HG03378 (cell line): ENCODE results near the gene ADNP.
"Not testable (repeated sequence)": the region's sequence is repeated elsewhere in the genome, so short reads cannot be mapped to it uniquely, and the experiment has no call there.

Experiments used
- ATAC-seq: cut with Tn5 transposase; IDR thresholded peaks from one replicate; pipeline ENCODE4 v1.9.1; 2021; ENCODE audit warnings: mild to moderate bottlenecking, moderate library complexity; ENCODE audit not compliant: unreplicated experiment

ADNP gene

DNA sequence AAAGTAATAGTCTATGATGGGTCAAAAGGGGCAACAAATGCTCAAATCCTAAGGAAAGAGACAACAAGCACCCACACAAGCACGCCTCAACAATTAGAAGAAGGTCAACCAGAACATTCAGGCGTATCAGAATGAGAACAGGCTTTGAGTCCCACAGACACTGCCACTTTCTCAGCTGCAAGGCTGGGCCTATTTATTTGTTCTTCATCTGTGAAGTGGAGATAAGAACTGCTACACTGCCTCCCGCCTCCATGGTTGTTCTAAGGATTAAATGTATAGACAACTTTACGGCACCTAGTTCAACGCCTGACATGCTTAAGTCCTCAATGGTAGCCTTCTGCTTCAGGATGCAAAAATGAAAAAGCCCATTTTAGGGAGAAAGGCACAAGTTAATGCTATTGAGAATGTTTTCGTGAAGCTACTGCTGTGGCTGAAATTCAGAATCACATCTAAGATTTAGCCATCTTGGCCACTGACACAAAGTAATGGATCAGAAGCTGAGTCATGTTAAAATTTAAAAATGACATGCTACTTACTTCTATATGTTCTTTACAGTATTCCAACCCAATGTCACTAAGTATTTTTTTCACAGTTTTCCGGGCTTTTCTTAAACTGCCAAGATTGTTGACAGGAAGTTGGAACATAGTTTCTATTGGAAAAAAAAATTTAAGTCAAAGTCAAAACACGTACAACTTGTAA, 27.7 kb downstream of the ADNP start:
- no peak for ATAC-seq

DNA sequence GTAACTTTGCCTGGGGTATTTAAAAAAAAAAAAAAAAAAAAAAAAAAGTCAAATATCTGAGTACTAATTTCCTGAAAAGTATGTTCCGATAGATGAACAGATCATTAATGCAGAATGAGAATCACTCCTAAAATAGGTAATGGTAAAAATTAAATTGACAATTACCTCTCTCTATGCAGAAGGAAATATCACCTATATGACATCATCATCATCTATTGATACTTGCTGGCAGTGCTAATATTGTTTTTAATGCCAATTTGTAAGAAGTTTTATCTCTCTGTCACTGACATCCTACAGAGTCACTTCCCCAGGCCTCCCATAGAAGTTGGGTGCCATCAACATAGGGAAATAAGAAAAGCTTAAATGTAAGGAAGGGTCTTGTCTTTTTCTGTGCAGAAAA, 29.9 kb downstream of the ADNP start:
- no peak for ATAC-seq

DNA sequence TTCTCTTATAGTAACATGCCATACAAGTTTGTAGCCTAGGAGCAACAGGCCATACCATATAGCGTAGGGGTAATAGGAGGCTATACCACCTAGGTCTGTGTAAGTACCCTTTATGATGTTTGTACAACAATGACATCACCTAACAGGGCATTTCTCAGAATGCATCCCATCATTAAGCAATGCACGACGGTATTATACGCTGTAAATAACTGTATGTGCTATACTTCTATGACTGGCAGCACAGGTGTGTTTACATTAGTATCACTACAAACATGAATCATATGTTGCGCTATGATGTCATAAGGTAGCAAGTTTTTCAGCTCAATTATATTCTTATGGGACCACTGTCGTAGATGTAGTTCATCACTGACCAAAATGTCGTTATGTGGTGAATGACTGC, 31.0 kb downstream of the ADNP start:
- ATAC-seq, result no peak

DNA sequence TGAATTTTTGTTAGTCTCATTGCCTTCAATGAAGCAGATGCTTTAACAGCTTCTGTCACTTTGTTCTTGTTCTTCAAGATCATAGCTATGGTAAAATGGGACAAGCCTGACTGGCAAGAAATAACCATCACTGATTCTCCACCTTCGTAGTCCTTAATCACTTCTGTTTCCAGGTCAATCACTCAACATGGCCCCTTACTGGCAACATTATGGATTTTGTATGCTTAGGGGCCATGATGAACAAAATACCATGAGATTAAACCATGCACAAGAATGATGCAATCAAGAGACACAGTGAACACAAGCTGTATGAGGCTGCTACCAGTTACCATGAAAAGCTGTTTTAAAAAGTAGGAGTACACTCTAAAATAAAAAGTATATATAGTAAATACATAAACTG, 32.8 kb downstream of the ADNP start:
- no peak for ATAC-seq

DNA sequence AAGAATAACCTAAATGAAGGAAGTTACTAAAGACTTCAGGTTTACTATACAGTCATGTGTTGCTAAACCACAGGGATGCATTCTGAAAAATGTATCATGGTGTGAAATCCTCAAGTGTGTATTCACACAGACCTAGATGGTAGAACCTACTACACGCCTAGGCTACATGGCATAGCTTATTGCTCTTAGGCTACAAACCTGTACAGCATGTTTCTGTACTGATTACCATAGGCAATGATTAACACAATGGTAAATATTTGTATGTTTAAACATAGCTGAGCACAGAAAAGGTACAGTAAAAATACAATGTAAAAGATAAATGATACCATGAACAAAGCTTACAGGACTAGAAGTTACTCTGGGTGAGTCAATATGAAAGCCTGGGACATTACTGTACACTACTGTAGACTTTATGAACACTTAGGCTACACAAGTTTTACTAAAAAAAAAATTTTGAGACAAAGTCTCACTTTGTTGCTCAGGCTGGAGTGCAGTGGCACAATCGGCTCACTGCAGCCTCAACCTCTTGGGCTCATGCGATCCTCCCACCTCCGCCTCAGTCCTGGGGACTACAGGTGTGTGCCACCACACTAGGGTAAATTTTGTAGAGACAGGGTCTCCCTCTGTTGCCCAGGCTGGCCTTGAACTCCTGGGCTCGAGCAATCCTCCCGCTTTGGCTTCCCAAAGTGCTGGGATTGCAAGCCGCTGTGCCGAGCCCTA, 36.0 kb downstream of the ADNP start:
- no peak for ATAC-seq

DNA sequence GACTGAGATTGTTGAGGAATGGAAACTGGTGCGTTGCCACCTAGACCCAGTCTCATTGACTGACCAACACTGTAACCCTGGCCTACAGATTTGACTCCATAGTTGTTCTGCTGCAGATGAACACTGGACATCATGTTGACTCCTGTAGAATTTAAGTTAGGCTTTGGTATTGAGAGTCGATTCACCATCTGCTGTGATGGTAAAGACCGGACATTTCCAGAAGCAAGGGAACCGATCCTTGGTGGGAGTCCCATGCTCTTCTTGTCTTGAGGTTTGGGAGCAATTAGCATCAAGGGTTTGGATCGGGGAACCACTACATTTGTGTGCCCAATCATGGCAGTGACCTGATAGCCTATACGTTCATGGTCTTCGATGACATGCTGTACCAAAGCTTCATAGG, 37.6 kb downstream of the ADNP start:
- no peak for ATAC-seq

DNA sequence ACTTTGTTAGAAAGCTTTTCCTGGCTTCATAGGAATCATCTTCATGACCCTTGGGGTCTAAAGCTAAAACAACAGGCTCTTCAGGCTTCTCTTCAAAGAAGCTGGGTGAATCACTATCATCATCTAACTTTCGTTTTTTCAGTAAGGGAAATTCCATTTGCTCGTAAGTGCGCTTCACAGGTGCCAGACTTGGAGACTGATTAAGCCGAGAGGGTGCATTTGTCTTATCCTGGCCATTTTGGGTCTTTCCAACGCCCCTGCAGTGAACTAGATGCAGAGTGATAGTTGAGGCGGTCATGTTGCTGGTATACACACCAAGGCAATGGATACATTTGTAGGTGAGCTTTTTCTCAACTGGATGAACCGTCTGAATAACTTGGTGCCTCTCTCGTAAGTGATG, 38.8 kb downstream of the ADNP start:
- ATAC-seq, result no peak

DNA sequence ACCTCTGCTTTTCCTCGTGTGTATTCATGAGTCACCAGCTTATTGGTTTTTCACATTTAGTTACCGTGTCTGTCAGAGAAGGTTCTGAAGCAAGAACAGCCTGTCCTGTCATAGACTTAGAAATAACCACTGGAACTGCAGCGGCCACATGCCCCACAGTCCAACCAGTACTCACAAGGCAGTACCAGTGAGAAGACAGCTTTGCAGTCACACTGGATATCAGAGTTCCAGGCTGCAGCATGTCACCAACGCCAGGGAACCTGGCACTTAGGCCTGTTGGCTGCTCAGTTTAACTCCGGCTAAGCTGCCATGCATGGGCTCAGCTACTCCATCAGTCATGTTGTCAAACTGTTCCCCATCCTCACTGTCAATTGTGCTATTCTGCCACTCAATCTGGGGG, 40.1 kb downstream of the ADNP start:
- no peak for ATAC-seq

DNA sequence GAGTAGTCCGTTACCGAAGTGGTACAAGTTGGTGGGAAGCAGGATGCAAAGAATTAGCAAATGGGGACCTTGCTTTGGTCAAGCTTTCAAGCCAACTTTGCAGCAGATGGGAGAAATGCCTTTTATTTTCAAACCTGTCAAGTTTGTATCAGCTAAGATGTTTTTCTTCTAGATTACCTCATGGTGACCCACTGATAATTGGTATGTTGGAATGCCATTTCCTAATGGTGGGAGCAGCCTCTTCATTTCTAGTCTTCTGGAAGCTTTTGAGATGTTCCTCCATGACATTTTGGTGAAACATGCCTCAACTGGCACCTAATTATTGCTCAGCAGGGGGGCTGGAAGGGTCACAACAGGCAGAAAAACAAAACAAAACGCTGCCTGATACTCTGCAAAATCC, 43.7 kb downstream of the ADNP start:
- no peak for ATAC-seq

DNA sequence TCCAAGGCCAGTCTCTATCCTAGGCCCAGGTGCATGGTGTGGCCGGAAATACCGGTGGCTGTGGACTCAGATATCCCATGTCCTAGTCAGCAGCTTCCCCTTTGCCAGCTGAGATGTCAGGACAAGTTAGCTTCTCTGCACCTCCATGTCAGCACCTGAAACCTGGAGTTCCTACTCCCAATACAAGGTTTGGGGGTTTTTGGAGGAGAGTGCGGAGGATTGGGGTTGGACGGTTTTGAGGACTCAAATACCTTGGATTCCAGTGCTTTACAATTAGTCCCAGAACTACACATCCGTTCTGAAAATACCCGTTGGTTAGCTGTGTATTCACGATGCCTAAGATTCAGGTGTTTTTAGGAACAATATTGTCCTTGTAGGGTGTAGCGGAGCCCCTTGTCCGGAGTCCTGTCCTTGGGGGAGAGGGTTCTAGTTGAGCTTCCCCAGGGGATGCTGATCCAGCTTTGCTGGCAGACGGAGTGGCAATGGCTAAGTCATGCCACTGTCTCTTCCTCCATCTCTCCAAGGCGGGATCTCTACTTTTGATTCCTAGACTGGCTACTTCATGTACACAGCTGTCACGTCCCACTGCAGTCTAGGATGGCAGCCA, 45.0 kb downstream of the ADNP start:
- no peak for ATAC-seq

DNA sequence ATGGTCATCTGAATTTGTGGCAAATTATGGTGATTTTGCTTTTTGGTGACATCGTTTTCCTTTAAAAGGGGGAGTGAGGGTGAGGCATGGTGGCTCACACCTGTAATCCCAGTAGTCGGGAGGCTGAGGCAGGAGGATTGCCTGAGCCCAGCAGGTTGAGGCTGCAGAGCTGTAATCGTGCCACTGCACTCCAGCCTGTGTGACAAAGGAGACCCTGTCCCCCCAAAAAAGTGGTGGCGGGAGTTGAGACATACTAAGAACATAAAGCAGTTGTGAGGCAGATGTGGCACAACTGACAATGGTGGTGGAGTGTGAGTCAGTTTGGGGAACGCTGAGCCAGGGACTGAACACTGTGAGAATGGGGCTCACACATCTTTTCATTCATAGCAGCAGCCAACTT, 45.5 kb downstream of the ADNP start:
- ATAC-seq, result no peak

DNA sequence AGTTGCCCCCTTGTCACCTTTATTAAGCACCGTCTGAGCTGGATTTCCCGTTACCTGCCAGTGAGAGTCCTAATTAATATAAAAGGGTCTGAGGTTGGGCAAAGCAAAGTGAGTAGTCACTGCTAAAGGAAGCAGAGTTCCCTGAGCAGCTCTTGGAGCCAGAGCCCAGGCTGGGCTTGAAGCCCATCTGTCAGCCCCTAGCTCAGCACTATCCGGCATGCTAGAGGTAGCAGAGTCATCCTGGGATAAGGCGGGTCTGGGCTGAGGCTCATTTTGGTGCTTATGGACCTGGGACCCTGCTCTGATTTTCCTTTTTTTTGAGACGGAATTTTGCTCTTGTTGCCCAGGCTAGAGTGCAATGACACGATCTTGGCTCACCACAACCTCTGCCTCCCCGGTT, 46.2 kb downstream of the ADNP start:
- no peak for ATAC-seq

DNA sequence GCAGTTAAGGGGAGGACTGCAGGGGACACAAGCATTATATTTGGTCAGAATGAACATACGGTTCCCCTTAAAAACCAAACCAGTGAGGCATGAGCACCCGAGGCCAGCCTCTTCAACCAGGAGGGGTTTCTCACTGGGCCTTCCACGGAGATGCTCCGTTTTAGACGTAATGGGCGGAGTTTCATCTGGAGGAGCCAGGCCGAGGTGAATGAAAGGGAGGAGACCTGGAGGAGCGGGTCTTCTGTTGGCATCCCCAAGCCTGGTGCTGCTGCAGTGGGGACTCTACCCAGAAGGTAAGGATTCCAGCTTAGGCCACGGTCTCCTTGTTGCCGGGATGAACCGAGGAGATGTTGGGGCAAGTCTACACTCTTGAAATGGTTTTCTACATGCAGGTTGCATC, 47.4 kb downstream of the ADNP start:
- ATAC-seq, result no peak

DNA sequence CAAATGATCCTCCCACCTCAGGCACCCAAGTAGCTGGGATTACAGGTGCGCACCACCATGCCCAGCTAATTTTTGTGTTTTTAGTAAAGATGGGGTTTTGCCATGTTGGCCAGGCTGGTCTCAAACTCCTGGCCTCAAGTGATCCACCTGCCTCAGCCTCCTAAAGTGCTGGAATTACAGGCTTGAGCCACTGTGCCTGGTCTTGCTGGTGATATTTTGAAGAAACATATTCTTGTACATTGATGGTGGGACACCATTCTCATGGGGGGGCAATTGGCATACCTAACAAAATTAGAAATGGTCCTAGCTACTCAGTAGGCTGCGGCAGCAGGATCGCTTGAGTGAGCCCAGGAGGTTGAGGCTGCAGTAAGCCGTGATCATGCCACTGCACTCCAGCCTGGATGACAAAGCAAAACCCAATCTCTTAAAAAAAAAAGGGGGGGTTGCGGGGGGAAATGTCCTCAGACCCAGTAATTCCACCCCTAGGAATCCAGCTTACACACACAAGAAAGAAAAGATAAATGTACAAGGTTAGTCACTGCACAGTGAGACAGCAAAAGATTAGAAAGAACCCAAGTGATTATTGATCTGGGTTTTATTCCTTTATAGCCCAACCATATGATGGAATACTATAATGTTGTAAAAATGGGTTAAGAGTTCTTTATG, 49.3 kb downstream of the ADNP start:
- ATAC-seq, result not testable (repeated sequence)

DNA sequence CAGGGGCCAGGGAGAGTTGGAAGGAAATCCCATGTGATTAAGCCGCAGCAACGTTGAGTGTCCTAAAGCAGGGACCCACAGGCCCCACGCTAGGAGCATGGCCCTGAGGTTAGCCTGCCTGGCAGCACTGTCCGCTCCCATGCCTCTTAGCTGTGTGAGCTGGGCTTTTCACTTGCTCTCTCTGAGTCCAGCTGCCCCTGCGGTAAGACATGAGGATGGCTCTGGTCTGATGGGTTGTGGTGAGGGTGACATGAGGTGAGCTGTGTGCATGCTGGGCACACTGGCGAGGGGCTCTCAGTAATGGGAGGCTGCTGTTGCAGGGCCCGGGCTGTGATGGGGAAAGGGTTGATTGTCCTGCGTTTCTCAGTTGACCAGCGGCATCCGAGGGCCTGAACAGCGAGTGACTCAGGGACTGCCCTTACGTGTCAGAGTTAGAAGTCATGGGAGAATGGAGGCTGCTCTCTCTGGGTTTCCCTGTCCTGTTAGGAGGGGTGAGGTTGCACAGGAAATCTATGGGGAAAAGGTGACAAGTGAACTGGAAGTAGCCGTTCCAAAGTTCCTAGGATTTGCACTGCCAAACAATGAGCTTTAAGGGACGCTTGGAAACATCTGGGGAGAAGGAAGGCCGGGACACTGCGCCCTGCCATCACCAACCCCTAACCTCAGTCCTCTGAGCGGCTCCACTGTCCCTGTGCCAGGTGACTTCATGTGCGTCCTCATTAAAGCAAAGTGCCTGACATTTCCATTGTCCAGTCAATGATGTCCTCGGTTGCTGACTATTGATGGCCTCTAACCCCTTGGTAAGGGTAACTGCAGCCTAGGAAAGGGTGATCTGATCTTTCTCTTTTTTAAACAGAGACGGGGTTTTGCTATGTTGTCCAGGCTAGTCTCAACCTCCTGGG, 51.3 kb downstream of the ADNP start:
- no peak for ATAC-seq

DNA sequence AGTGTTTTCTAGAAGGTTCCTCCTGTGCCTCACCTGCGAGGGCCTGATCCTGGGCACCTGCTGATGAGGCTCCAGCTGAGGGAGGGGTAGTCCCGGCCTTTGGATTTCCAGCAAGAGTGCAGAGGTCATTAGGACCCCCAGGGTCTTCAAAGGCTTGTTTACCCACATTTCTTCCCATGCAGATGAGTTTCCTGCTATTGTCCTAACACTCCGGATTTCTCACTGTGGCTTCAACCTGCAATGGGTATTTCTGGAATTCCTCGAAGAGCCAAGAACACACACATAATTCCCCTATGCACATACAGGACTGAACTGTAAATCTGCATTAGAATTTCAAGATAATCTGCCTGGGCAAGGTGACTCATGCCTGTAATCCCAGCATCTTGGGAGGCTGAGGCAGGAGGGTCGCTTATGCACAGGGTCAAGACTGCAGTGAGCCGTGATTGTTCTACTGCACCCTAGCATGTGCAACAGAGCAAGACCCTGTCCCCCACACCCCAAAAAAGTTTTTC, 53.9 kb downstream of the ADNP start:
- ATAC-seq, result no peak

DNA sequence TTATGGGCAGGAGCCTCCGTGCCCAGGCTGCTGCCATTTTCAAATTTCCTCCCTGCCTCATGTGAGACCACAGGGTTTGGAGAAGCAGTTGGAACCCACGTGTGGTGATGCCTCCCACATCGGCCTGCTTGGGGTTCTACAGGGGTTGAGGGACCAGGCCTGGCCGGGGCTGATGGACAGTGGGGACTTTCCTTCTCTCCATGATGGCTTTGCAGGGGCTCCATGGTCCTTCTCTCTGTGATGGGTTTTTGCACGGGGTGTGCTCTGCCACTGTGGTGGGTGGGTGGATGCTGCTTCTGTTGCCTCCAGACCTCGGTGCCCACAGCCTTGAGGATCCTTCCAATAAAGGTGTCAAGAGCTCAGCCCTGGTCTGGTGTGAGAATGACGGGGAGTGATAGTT, 54.4 kb downstream of the ADNP start:
- no peak for ATAC-seq

DNA sequence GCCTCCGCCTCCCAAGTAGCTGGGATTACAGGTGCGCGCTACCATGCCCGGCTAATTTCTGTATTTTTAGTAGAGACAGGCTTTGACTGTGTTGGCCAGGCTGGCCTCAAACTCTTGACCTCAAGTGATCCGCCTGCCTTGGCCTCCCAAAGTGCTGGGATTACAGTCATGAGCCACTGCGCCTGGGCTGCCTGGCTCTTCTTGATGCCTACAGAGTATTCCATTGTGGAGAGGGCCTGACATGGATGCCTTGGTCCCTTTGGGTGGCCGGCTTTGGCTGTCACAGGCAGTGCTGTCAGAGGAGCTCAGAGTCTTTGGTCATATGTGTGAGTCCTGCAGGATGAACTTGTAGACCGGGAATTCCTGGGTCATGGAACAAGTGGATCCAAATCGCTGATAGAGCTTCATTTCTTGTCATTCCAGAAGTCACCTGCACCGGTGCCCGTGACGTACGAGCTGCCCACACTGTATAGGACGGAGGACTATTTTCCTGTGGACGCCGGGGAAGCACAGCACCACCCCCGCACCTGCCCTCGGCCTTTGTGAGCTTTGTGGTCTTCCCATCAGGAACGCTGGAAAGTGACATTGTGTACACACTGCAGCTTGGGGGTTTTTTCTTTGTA, 55.1 kb downstream of the ADNP start:
- ATAC-seq, result no peak

DNA sequence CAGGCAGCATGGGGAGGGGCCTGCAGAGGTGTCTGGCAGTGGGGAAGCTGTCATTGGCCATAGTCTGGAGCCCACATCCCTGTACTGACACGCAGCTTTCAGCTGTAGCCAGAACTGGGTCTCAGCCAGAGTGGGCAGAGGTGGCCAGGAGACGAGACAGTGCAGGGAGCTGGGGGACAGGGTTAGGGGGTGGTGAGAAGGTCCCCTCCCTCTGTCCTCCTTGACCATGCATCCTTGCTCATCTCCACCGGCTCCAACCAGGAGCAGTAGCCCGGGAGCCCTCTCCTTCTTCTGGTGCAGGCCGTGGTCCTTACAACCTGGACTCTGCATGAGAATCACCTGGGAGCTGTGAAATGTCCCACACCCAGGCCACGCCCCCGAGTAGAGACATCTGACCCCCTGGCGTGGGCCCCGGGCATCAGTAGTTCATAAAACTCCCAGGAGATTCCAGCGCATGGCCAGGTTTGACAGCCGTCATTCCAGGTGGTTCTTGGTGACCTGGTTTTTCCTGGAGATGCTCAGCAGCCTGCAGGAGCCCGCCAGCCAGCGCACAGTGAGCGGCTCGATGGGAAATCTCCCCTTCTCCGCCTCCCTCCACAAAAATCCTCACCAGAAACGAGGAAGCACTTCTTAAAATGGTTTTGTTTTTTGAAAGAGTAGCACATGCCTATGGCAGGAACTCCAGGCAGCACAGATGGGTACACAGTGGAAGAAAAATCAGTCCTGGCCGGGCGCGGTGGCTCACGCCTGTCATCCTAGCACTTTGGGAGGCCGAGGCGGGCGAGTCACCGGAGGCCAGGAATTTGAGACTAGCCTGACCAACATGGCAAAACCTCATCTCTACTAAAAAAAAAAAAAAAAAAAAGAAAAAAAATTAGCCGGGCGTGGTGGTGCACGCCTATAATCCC, 56.2 kb downstream of the ADNP start:
- no peak for ATAC-seq
